HG02885 (cell line): ENCODE results near the gene TOB2.
A peak's percentile ranks its signal among the peaks of the same experiment; 100 is the strongest.

Source experiments
- ATAC-seq: cut with Tn5 transposase; IDR thresholded peaks from one replicate; pipeline ENCODE4 v1.9.1; 2021; ENCODE audit warnings: mild to moderate bottlenecking; ENCODE audit not compliant: unreplicated experiment, poor library complexity

Gene TOB2

GRCh38 chr22:41446639-41447434, at the start of gene TOB2:
TOB2 (minus strand) TSS chr22:41446801; CDS start chr22:41437345, 9,456 bp downstream.
- peak; percentile 51 for ATAC-seq

- no peak for ATAC-seq
Observed at GRCh38 chr22:41491374-41492100, 44.9 kb upstream of the TOB2 start.

DNA sequence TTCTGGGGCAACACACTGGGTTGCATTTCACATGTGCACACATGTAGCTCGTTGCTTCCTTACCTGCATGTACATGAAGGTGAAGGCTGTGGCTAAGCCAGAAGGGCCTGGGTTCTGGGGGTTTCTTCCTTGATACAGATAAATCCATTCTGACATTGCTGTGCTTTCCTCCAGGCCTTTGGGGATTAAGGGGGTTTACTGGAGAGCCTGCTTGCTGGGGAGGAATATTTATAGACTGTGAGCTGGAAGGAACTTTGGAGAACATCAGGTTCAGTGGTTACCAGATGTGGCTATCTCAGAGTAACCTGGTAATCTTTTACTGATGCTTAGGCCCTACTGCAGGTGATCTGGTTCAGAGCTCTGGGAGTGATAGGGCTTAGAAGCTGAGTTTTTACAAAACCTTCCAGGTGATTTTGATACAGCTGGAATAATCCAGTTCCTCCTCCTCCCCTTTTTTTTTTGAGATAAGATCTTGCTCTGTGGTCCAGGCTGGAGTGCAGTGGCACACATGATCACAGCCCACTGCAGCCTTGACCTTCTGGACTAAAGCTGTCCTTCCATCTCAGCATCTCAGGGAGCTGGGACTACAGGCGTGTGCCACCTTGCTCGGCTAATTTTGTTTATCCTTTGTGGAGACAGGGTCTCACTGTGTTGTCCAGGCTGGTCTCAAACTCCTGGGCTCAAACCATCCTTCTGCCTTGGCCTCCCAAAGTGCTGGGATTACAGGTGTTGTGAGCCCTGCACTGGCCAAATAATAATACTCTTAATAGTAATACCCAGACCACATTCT, 42.2 kb upstream of the TOB2 start:
- no peak for ATAC-seq

- ATAC-seq: no peak
Observed at GRCh38 chr22:41488076-41488475, 41.5 kb upstream of the TOB2 start.

DNA sequence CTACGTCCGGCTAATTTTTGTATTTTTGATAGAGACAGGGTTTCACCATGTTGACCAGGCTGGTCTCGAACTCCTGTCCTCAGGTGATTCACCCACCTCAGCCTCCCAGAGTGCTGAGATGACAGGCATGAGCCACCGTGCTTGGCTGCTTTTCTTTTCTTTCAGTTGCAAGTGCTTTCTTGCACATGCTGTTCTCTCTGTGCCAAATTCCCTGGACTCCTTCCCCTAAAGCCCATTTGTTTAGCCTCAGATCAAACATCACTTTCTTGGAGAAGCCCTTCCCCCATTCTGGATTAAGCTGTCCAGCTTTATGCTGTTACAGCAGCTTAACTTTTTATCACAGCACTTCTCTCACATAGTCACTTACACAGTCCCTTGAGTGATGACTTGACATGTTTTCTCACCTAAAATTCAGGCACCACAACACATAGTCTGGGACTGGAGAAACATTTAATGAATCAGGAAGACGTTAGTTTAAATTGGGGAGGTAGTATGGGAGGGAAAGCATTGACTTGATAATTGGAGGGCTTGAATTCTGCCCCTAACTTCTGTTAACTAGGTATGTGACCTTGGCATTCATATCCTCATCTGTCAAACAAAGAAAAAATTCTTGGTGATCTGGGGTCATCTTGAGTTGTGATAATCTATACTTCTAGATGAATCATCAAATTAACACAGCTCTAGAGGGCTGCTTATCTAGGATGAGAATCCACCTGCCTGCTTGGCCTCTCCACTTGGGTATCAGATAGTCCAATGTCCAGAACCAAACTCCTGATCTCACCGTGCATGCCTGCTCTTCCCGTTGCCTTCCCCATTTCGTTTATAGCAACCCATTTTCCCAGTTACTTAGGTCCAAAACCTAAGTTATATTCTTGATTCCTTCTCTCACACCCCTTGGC, 40.7 kb upstream of the TOB2 start:
- no peak for ATAC-seq

DNA sequence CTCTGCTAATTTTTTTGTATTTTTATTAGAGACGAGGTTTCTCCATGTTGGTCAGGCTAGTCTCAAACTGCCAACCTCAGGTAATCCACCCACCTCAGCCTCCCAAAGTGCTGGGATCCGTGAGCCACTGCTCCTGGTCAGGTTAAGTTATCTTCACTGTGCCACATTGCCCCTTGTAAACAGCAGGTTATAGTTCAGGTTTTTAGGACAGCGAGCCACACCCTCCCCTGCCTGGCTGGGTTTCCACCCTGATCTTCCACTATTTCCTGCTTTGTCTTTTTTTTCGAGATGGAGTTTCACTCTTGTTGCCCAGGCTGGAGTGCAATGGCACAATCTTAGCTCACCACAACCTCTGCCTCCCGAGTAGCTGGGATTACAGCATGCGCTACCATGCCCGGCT, 38.4 kb upstream of the TOB2 start:
- no peak for ATAC-seq

DNA sequence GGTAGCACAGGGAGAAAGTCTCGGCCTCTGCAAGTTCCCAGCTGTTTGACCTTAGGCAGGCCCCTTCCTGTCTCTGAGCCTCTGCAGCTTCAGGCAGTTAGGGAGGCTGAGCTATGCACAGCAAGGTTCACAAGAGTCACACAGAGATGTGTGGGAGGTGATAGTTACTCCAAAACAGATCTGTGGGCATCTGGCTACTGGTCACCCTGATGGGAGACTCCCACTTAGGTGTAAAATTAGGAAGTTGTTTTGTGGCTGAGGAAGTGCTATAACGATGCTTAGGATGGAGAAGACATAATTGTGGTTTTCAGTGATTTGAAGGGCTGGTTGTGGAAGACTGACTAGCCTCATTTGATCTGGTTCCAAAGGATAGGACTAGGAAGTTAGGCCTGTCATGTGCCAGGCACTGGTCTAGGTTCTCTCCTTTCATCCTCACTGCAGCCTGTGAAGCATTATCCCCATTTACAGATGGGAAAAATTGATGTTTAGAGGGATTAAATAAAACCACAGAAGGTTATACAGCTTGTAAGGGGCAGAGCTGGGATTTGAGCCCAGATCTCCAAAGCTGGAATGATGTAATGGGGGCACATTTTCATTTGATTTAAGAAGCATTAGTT, 35.8 kb upstream of the TOB2 start:
- no peak for ATAC-seq

GRCh38 chr22:41481925-41482318, 35.3 kb upstream of the TOB2 start:
- ATAC-seq: no peak

GRCh38 chr22:41481131-41481830, 34.7 kb upstream of the TOB2 start:
- no peak for ATAC-seq

DNA sequence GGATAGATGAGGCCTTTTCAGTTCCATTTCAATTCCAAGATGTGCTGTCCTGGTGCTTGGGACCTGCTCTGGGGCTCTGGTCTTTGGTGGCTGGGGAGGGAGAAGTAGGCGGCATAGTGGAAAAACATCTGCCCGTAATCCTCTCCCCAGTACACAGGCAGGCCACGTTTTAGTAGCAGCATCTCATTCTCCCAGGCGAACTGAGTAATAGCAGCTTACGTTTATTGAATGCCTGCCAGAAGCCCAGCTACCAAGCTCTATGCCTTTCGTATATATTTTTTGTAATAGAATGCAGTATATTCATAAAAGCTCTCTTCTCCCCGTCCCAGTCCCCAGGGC, 33.8 kb upstream of the TOB2 start:
- no peak for ATAC-seq

DNA sequence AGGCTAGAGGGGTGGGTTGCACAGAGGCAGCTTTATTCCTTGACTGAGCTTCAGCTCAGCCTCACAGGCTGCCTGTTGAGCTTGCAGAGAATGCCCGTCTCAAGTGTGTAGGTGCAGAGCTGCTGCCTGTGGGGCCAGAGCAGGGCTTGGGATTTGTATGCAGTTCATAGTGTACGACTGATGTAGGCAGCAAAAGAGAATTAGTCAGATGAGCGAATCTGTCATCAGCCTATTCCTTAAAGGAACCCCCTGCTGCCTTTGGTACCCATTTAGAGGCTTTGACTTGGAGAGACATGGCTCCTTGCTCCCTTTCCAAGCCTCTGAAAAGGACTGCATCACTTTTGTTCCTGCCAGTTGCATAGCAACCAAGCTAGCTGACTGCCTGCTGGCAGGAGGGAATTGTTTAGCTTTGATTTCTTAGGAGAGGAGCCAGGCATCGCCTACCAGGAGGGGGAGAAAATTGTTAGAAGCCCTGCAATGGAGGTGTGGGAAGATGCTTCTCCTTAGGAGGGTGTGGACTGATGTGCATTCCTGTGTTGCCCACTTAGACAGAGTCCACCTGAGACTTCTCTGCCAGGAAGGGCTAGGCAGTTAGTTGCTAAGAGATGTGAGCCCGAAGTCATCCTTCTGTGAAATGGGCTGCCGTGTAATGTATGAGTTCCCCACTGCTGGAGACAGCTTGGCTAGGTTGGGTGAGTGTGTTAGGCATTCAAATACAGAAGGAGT, 33.2 kb upstream of the TOB2 start:
- no peak for ATAC-seq

DNA sequence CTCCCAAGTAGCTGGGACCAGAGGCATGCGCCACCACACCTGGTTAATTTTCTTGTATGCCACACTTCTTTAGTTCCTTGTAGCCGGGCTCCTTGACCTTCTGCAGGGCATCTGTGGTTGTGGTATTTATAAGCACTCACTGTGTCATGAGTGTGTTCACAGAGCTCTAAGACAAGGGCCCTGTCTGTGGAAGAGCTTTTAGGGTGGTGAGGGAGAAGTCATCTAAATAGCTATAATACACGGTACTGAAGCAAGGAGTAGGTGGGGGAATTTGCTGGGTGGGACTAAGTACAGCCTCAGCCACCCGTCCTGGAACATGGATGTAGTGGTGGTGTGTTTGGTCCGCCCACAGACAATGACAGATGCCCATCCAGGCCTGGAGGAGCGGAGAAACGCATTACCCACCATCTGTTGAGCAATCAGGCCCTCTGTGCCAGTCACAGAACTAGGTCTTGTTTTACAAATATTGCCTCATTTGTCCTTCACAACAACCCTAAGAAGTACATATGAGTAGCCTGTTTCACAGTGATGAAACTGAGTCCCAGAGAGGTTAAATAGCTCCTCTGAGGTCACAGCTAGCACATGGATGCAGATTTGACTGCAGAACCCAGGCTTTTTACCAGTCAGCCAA, 32.4 kb upstream of the TOB2 start:
- ATAC-seq: no peak

GRCh38 chr22:41478473-41478872, 31.9 kb upstream of the TOB2 start:
- no peak for ATAC-seq

DNA sequence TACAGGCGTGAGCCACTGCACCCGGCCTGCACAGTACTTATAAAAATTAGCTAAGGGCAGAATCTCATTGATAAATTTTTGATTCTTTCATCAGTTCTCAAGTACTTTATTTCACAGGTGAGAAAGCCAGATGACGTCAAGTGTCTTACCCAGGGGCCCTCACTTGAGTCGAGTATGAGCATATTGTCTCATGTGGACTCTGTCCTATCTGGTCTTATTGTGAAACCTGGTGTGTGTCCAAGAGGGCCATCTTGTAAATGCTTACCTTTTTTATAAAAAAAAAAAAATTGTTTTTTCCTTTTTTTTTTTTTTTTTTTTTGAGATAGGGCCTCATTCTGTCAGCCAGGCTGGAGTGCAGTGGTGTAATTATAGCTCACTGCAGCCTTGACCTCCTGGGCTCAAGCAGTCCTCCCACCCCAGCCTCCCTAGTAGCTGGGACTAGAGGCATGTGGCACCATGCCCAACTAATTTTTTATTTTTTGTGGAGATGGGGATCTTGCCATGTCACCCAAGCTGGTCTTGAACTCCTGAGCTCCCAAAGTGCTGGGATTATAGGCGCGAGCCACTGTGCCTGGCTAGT, 28.4 kb upstream of the TOB2 start:
- ATAC-seq: no peak

- ATAC-seq: no peak
Observed at GRCh38 chr22:41471568-41471967, 25.0 kb upstream of the TOB2 start.

DNA sequence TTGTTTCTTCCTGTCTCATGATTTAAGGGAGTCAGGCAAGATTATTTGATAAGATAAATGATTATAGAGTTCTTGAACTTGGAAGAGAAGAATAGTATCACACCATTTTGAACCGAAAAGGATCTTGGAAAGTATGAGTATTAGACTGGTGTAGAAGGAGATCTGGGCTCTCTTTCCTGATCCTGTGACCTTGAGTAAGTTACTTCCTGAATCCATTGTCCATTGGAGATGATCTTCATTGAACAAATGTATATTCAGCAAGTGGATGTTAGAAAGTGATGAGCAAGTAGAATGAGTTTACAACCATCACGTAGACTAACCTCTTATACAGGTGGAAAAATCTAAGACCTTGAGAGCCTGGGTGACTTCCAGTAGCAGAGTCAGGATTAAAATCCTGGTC, 24.3 kb upstream of the TOB2 start:
- no peak for ATAC-seq

DNA sequence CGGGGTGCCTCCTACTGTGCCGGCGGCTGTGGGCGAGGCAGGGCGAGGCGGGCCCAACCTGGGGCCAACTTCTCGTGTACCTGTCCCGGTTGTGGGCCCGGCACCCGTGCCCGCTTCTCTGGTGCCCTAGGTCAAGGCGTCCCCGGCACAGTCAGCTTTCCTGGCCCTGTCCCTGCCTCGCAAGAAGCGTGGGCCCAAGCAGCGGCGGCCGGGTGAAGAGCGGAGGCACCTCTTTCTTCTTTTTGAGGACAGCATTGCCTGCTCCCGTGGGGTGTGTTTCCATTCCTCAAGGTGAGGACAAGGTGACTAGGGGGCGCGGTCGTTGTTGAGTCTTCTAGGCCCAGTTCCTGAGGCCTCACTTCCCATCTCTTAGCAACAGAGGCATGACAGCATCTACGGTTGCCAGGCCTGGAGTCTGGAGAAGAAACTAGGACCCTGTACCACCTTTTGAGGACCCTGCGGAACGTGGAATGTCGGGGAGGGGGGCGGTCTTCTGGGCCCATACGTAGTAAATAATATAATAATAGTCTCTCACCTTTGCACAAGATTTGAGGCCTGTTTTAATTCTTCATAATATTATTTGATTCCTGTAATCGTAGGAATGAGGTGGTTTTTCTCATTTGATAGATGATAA, 22.7 kb upstream of the TOB2 start:
- ATAC-seq: peak; percentile 5
